GM12874 (cell line): ENCODE data around the gene COA7.

ENCODE experiments used
- CTCF ChIP-seq: IDR thresholded peaks from 2 replicates; pipeline ENCODE4 v1.5.1; 2011; ENCODE audit warnings: low read depth, mild to moderate bottlenecking, control low read depth, low read length, moderate library complexity; ENCODE audit not compliant: insufficient read depth

COA7 gene

GRCh38 chr1:52662645-52663313 is 35.4 kb downstream of the COA7 start:
- no peak for TF ChIP-seq CTCF

GRCh38 chr1:52660807-52661206 is 37.3 kb downstream of the COA7 start:
- TF ChIP-seq CTCF: no peak

- TF ChIP-seq CTCF: no peak
Measured at GRCh38 chr1:52659851-52660596, 38.1 kb downstream of the COA7 start.

GRCh38 chr1:52659356-52659755 is 38.8 kb downstream of the COA7 start:
- TF ChIP-seq CTCF: no peak

GRCh38 chr1:52658795-52659194 is 39.4 kb downstream of the COA7 start:
- TF ChIP-seq CTCF: no peak

GRCh38 chr1:52657702-52658101 is 40.4 kb downstream of the COA7 start:
- no peak for TF ChIP-seq CTCF

- TF ChIP-seq CTCF: no peak
Measured at GRCh38 chr1:52654063-52654462, 44.1 kb downstream of the COA7 start.
